RWPE1 (cell line): Measurements from ENCODE around the gene OXSR1.

Source experiments
- CTCF ChIA-PET: fragments of 350-600 bp; sonication (Branson Sonifier 250); formaldehyde crosslinking; extraction: SDS; loops from one replicate; lab custom pipeline; 2021; lab: Yijun Ruan, JAX
- POLR2A ChIA-PET: fragments of 400-600 bp; formaldehyde crosslinking; extraction: SDS; loops from one replicate; lab custom pipeline; 2020; ENCODE audit warnings: antibody characterized with exemption; ENCODE audit not compliant: low non-redundant PET; lab: Yijun Ruan, JAX
- DNase-seq: peaks from one replicate; pipeline ENCODE4 v3.0.0; 2012; ENCODE audit warnings: low spot score
- H3K27ac ChIP-seq: fragments of 450-650 bp; 2 replicates; pipeline ENCODE4 v1.5.1; 2017
- CTCF ChIP-seq: fragments of 450-650 bp; conservative IDR thresholded peaks from 2 replicates; pipeline ENCODE4 v1.5.1; 2017; ENCODE audit warnings: low read depth, mild to moderate bottlenecking

The OXSR1 gene

GRCh38 chr3:38247366-38248035 is 82.2 kb downstream of the OXSR1 start:
- DNase-seq = peak; percentile 81
- no peak overlapping the region for H3K27ac ChIP-seq
- ChIA-PET POLR2A (no interaction called here), CTCF (interaction anchor here (0.7 to 1.4 kb wide), 3 partner anchors 126 to 179 kb away, joined by 3 to 4 read pairs (median 4); no protein-coding TSS in a partner anchor)
- TF ChIP-seq CTCF = peak; percentile 42

GRCh38 chr3:38250198-38250597 is 84.9 kb downstream of the OXSR1 start:
- CTCF ChIA-PET = no interaction called here
- POLR2A ChIA-PET = no interaction called here
- DNase-seq = no peak
- H3K27ac ChIP-seq = no peak overlapping the region
- TF ChIP-seq CTCF = no peak

- H3K27ac ChIP-seq = no peak overlapping the region
- ChIA-PET POLR2A (no interaction called here), CTCF (no interaction called here)
- no peak for TF ChIP-seq CTCF
- no peak for DNase-seq
These were observed 85.9 kb downstream of the OXSR1 start for GRCh38 chr3:38251197-38251596.

GRCh38 chr3:38253704-38254103 is 88.4 kb downstream of the OXSR1 start:
- H3K27ac ChIP-seq = no peak overlapping the region
- CTCF ChIA-PET = no interaction called here
- POLR2A ChIA-PET = no interaction called here
- no peak for TF ChIP-seq CTCF
- DNase-seq = no peak

GRCh38 chr3:38254872-38255271 is 89.5 kb downstream of the OXSR1 start:
- no peak overlapping the region for H3K27ac ChIP-seq
- no peak for TF ChIP-seq CTCF
- CTCF ChIA-PET = no interaction called here
- DNase-seq = no peak
- POLR2A ChIA-PET = no interaction called here

- no peak overlapping the region for H3K27ac ChIP-seq
- ChIA-PET POLR2A (no interaction called here), CTCF (no interaction called here)
- no peak for TF ChIP-seq CTCF
- no peak for DNase-seq
These were observed 90.3 kb downstream of the OXSR1 start for GRCh38 chr3:38255627-38256026.

GRCh38 chr3:38257583-38257982 is 92.2 kb downstream of the OXSR1 start:
- no peak overlapping the region for H3K27ac ChIP-seq
- POLR2A ChIA-PET = no interaction called here
- no peak for DNase-seq
- no peak for TF ChIP-seq CTCF
- CTCF ChIA-PET = no interaction called here
